ENCODE measurements around the gene CCDC138.
"Not testable (repeated sequence)": the region's sequence is repeated elsewhere in the genome, so short reads cannot be mapped to it uniquely, and the experiment has no call there.

CCDC138 gene

DNA sequence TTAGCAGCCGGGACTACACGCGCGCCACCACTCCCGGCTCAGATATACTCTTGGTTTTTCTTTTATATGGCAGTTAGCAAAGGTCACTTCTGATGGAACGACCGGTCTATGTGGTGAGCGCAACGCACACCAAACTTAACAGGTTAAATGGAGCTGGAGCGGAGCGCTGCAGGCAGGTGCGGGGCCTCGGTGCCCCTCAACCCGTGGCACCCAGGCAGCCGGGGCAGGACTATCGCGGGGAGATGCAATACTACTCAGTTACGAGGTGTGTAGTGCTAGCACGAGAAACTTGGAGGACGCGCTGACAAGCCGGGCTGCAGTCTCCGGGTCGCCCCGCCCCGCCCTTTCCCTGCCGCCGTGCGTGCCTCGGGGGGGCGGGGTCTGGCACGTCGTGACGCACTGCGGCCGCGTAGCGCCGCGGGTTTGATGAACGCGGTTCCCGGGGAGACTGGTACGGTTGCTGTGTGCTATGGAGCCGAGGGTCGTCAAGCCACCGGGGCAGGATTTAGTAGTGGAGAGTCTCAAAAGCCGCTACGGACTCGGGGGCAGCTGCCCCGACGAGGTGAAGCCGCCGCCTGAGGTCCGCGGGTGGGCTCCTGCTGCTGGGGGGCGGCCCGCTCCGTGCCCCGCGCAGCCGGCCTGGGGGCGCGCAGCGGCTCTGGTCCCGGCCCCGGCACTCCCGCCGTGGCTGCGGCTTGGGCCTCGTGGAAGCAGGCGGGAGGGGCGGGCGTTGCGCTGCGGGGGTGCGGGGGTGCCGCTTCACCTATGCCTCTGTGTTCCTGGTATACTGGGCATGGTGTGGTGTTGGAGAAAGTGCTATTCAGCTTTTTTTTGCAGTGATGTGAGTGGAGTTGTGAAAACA lies at the start of gene CCDC138:
CCDC138 (plus strand) TSS at position 418 of the 862 bp plus-strand sequence; CDS start at position 470, 52 bp downstream.
- Mint-ChIP-seq H3K4me3 (peak within 1 kb of the TSS; percentile 99), H3K9me3 (no peaks in the 10 kb centered on the region), H3K27me3 (no peaks in the 10 kb centered on the region), H3K27ac (peak within 1 kb of the TSS; percentile 97), H3K4me1 (peaks cover 20% of the 10 kb centered on the region), H3K36me3 (peaks cover 16% of the 10 kb centered on the region)

GRCh38 chr2:108757973-108758372 lies 28.6 kb upstream of the CCDC138 start:
- H3K27ac Mint-ChIP-seq, H3K9me3 Mint-ChIP-seq, H3K27me3 Mint-ChIP-seq, H3K4me1 Mint-ChIP-seq, H3K4me3 Mint-ChIP-seq: not testable (repeated sequence)
- H3K36me3 Mint-ChIP-seq: peaks cover 10% of the 10 kb centered on the region

DNA sequence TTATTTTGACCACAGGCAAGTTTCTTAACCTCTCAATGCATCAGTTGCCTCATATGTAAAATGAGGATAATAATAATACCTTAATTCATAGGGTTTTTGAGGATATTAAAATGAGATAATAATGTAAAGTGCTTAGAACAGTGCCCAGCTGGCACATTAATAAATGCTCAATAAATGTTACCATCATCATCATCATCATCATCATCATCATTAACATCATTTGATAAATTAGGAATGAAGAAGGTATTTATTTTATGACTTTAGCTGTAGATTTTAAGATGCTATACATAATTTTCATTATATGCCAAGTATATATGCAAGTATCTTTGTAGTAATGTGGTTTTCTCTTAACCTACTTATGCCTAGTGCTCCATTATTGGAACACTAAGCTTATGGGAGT lies 24.0 kb upstream of the CCDC138 start:
- not testable (repeated sequence) for H3K9me3 Mint-ChIP-seq, H3K27ac Mint-ChIP-seq, H3K4me3 Mint-ChIP-seq, H3K27me3 Mint-ChIP-seq
- Mint-ChIP-seq H3K4me1 (peaks cover 10% of the 10 kb centered on the region), H3K36me3 (peaks cover 26% of the 10 kb centered on the region)

DNA sequence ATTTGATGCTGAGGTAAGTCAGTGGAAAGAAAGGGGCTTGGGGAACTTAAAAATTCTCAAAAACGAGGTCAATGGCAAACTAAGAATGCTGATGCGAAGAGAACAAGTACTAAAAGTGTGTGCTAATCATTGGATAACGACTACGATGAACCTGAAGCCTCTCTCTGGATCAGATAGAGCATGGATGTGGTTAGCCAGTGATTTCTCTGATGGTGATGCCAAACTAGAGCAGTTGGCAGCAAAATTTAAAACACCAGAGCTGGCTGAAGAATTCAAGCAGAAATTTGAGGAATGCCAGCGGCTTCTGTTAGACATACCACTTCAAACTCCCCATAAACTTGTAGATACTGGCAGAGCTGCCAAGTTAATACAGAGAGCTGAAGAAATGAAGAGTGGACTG lies 19.9 kb upstream of the CCDC138 start:
- H3K9me3 Mint-ChIP-seq, H3K27ac Mint-ChIP-seq, H3K27me3 Mint-ChIP-seq, H3K4me3 Mint-ChIP-seq: not testable (repeated sequence)
- Mint-ChIP-seq H3K36me3 (peaks cover 26% of the 10 kb centered on the region), H3K4me1 (peaks cover 12% of the 10 kb centered on the region)

- not testable (repeated sequence) for H3K27ac Mint-ChIP-seq, H3K27me3 Mint-ChIP-seq, H3K9me3 Mint-ChIP-seq, H3K4me3 Mint-ChIP-seq
- Mint-ChIP-seq H3K36me3 (peaks cover 32% of the 10 kb centered on the region), H3K4me1 (peaks cover 12% of the 10 kb centered on the region)
Observed at GRCh38 chr2:108767859-108768258, 18.7 kb upstream of the CCDC138 start.

DNA sequence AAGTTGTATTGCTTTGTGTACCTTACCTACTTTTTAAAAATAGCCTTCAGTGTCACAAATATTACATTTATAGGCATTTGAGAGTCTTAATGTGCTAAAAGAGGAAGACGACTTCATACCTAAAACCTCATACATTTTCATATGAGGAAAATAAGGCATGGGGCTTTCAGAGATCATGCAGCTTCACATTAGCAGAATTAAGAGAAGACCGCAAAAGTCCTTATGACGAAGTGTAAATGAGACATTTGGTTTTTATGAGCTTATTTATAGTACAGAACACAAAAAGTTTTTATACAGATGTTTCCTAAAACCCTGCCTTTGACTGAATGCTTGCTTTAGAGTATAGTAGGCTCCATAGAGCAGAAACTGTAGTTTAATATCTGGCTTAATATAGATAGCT lies 10.1 kb upstream of the CCDC138 start:
- Mint-ChIP-seq H3K36me3 (peaks cover 16% of the 10 kb centered on the region), H3K27me3 (no peaks in the 10 kb centered on the region), H3K27ac (peak overlapping the region; percentile 46), H3K4me3 (no peak overlapping the region), H3K9me3 (no peaks in the 10 kb centered on the region), H3K4me1 (no peaks in the 10 kb centered on the region)

DNA sequence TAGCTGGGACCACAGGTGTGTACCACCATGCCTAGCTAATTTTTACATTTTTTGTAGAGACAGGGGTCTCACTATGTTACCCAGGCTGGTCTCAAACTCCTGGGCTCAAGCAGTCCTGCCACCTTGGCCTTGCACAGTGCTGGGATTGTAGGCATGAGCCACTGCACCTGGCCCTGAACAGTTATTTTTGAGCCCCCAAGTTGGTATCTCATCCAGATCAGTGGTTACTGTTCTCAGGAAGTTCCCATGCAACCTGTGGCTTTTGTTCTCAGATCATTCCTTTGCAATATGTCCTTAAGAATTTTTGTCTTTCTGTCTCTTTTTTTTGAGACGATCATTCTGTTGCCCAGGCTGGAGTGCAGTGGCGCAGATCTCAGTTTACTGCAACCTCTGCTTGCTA lies 7.7 kb upstream of the CCDC138 start:
- Mint-ChIP-seq H3K36me3 (peaks cover 18% of the 10 kb centered on the region), H3K9me3 (no peaks in the 10 kb centered on the region), H3K4me3 (no peak overlapping the region), H3K4me1 (no peaks in the 10 kb centered on the region), H3K27ac (no peak overlapping the region), H3K27me3 (no peaks in the 10 kb centered on the region)

DNA sequence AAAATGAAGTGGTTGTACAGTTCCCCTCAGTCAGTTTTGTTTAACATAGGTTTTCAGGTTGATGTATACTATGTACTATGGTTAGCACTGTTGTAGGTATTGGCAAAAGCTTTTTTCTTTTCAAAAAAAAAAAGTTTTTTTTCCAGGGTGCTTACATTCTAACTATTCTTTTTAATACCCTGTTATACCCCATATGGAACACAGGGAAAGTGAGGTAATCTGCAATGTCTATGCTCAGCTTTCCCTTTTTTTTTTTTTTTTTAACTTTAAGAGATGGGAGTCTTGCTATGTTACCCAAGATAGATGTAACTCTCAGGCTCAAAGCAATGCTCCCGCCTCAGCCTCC lies 590 bp upstream of the CCDC138 start:
- Mint-ChIP-seq H3K27me3 (no peaks in the 10 kb centered on the region), H3K36me3 (peaks cover 14% of the 10 kb centered on the region), H3K4me1 (peaks cover 20% of the 10 kb centered on the region), H3K27ac (peak overlapping the region; percentile 97), H3K9me3 (no peaks in the 10 kb centered on the region), H3K4me3 (peak overlapping the region; percentile 99)

- Mint-ChIP-seq H3K4me1 (peaks cover 20% of the 10 kb centered on the region), H3K36me3 (peaks cover 14% of the 10 kb centered on the region), H3K9me3 (no peaks in the 10 kb centered on the region), H3K27me3 (no peaks in the 10 kb centered on the region), H3K4me3 (peak overlapping the region; percentile 85), H3K27ac (peak overlapping the region; percentile 38)
Observed at GRCh38 chr2:108787216-108787541, 608 bp downstream of the CCDC138 start.

DNA sequence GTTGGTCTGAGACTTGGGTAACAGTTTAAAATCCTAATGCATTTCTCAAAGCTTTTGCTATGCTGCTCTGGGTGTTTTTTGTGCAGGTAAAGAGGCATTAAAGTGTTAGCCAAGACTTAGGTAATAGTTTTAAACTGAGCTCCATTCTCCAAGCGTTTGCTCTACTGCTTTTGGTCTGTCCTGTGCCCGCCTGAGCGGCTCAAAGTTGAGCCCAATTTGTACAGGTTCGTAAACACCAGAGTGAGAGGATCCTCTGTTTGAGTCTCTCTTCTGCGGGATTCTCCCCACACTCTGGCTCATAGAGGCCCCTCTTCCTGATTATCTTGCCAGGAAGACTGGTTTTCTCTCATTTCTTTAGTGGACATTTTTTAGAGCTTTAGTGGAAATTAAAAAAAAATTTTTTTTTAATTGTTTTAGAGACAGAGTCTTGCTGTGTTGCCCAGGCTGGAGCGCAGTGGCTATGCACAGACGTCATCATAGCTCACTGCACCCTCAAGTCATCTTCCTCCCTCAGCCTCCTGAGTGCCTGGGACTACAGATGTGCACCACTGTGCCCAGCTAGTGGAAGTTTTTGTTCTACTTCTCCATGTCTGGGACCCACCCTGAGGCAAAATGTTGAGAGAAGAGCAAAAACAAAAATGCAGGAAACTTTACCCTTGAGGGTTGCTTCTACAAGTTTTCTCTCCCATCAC lies 16.6 kb downstream of the CCDC138 start:
- H3K36me3 Mint-ChIP-seq: peaks cover 29% of the 10 kb centered on the region
- no peaks in the 10 kb centered on the region for H3K9me3 Mint-ChIP-seq
- H3K27me3 Mint-ChIP-seq: no peaks in the 10 kb centered on the region
- no peak overlapping the region for H3K4me3 Mint-ChIP-seq
- peaks cover 4% of the 10 kb centered on the region for H3K4me1 Mint-ChIP-seq
- no peak overlapping the region for H3K27ac Mint-ChIP-seq

DNA sequence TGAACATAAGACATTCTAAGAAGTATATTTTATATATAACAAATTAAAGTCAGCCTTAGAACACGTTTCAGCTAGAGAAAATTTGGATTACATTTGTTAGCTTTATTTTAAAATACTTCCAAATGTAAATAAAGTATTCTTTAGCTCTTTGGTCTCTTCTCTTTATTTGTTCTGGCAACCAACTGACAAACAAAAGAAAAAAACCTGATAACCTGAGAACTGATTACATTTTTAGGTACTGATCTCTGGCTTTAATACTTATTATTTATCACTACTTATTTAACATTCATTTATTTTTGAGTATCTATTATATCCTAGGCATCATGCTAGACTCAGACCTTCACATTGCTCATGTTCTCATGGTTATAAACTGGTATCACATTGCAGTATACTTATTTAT lies 18.5 kb downstream of the CCDC138 start:
- Mint-ChIP-seq H3K27me3 (no peaks in the 10 kb centered on the region), H3K4me1 (no peaks in the 10 kb centered on the region), H3K4me3 (no peak overlapping the region), H3K36me3 (peaks cover 36% of the 10 kb centered on the region), H3K27ac (no peak overlapping the region), H3K9me3 (peaks cover 6% of the 10 kb centered on the region)

DNA sequence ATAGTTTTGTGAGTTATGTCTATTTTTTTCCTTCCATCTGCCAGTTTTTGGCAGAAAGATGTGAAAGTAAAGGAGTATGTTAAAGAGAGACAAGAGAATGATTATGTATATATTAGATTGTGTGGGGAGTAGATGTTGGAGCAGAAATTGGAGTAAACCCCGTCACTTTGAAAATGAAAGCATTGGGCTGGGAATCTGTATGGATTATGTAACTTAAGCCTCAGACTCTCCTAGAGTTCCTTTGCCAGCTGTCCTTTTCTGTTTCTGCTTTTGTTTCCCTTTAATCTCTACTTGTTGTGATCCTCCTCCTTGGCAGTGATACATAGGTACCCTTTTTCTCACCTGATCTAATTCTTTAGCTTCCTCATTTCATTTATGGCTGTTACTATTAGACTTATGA lies 19.2 kb downstream of the CCDC138 start:
- Mint-ChIP-seq H3K27ac (no peak overlapping the region), H3K36me3 (peaks cover 41% of the 10 kb centered on the region), H3K4me3 (no peak overlapping the region), H3K9me3 (peaks cover 6% of the 10 kb centered on the region), H3K27me3 (no peaks in the 10 kb centered on the region), H3K4me1 (no peaks in the 10 kb centered on the region)

DNA sequence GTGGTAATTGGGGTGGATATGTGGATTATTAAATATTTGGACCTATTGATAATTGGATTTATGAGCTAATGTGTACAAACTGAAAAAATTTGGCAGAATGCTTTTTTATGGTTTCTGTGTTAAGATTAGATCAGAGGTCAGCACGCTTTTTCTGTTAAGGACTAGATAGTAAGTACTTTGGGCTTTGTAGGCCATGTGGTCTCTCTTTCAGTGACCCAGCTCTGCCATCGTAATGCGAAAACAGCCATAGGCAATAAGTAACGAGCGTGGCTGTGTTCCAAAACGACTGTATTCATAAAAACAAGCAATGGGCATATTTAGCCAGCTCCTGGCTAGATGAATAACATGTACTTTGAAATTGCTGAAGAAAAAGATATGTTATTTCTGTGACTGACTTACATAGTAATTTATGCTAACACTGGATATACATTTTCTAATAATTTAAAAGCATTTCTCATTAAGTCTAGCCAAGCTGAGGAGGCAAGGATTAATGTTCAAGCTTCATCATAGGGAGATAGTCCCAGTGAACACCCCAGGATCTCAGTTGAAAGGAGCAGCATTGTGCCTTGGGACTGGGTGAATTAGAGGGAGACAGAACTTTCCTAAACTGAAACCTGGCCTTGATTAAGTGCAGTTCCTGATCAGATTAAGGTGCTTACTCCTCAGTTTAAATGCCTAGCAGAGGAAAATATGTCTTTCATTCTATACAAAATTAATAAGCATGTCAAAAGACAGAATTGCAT lies 20.0 kb downstream of the CCDC138 start:
- H3K4me3 Mint-ChIP-seq: no peak overlapping the region
- H3K27me3 Mint-ChIP-seq: no peaks in the 10 kb centered on the region
- peaks cover 44% of the 10 kb centered on the region for H3K36me3 Mint-ChIP-seq
- H3K4me1 Mint-ChIP-seq: no peaks in the 10 kb centered on the region
- H3K27ac Mint-ChIP-seq: no peak overlapping the region
- peaks cover 6% of the 10 kb centered on the region for H3K9me3 Mint-ChIP-seq

- H3K27ac Mint-ChIP-seq: no peak overlapping the region
- no peaks in the 10 kb centered on the region for H3K4me1 Mint-ChIP-seq
- peaks cover 49% of the 10 kb centered on the region for H3K36me3 Mint-ChIP-seq
- no peaks in the 10 kb centered on the region for H3K27me3 Mint-ChIP-seq
- H3K9me3 Mint-ChIP-seq: peaks cover 6% of the 10 kb centered on the region
- no peak overlapping the region for H3K4me3 Mint-ChIP-seq
Observed at GRCh38 chr2:108809936-108810335, 23.4 kb downstream of the CCDC138 start.

GRCh38 chr2:108810993-108811957 lies 24.7 kb downstream of the CCDC138 start:
- no peak overlapping the region for H3K27ac Mint-ChIP-seq
- H3K4me1 Mint-ChIP-seq: no peaks in the 10 kb centered on the region
- H3K4me3 Mint-ChIP-seq: no peak overlapping the region
- H3K27me3 Mint-ChIP-seq: no peaks in the 10 kb centered on the region
- peaks cover 46% of the 10 kb centered on the region for H3K36me3 Mint-ChIP-seq
- H3K9me3 Mint-ChIP-seq: peaks cover 6% of the 10 kb centered on the region

All from activated naive CD4-positive, alpha-beta T cell treated with anti-CD3 and anti-CD28 coated beads, Interleukin-2, amount 50 U/mL, for 24 hours (primary cell).